Measurements from ENCODE around the gene CBX7. TPM values are rescaled to one million over a fixed set of nuclear protein-coding genes. Genes with fewer than 3 reads are reported as not detected.

The CBX7 gene
- total and polyA plus RNA-seq, 8 donors, result 17.2 to 44.0 (median 25.1) TPM

DNA sequence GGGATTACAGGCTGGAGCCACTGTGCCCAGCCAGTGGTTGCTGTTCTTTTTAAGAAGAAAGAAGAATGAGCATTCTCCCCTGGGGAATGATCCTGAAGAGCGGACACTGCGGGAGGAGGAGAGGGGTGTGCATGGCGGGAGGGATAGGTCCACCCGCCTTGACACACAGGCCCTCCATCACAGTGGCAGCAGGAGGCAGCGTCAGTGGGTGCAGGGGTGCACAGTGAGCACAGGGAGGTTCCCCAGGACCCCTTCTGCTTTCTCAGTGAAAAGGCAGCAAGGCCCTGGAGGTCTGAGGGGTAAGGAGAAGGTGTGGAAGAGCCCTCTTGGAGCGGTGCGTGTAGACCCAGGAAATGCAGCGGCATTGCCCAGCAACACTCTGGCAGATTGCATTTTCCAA is 28.9 kb upstream of the CBX7 start:
- H3K9me3 ChIP-seq, result no peaks in the 10 kb centered on the region
- ATAC-seq, result no peak
- no peaks in the 10 kb centered on the region for H3K27me3 ChIP-seq
- intact Hi-C loops (cut with DNase I), result no loop called here
- H3K36me3 ChIP-seq, result no peaks in the 10 kb centered on the region
- TF ChIP-seq, protein P1, sequence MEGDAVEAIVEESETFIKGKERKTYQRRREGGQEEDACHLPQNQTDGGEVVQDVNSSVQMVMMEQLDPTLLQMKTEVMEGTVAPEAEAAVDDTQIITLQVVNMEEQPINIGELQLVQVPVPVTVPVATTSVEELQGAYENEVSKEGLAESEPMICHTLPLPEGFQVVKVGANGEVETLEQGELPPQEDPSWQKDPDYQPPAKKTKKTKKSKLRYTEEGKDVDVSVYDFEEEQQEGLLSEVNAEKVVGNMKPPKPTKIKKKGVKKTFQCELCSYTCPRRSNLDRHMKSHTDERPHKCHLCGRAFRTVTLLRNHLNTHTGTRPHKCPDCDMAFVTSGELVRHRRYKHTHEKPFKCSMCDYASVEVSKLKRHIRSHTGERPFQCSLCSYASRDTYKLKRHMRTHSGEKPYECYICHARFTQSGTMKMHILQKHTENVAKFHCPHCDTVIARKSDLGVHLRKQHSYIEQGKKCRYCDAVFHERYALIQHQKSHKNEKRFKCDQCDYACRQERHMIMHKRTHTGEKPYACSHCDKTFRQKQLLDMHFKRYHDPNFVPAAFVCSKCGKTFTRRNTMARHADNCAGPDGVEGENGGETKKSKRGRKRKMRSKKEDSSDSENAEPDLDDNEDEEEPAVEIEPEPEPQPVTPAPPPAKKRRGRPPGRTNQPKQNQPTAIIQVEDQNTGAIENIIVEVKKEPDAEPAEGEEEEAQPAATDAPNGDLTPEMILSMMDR (IDR thresholded peaks at IDR 0.05), result no peak
- no peak overlapping the region for H3K4me3 ChIP-seq
- H3K27ac ChIP-seq, result no peak overlapping the region
- no peak for FAIRE-seq
- H3K4me1 ChIP-seq, result peaks cover 0 to 5% (median 0%) of the 10 kb centered on the region in 3 donors
- DNase-seq, result peak in 2 of 6 donors; percentile 1 to 30
- 94 to 98% methylated on average over 8 of the region's 8 CpGs for WGBS, 2 donors

GRCh38 chr22:39179841-39180335 is 27.4 kb upstream of the CBX7 start:
- 75 to 80% methylated on average over 21 of the region's 21 CpGs for WGBS, 2 donors
- peaks cover 0 to 8% (median 5%) of the 10 kb centered on the region in 3 donors for H3K4me1 ChIP-seq
- H3K36me3 ChIP-seq, result no peaks in the 10 kb centered on the region
- DNase-seq (peak in 1 of 6 donors; percentile 10), ATAC-seq (no peak), FAIRE-seq (no peak)
- TF ChIP-seq, protein P1 (IDR thresholded peaks at IDR 0.05), result no peak
- H3K9me3 ChIP-seq, result no peaks in the 10 kb centered on the region
- H3K4me3 ChIP-seq, result no peak overlapping the region
- no peaks in the 10 kb centered on the region for H3K27me3 ChIP-seq
- H3K27ac ChIP-seq, result no peak overlapping the region
- intact Hi-C loops (cut with DNase I), result loop anchor here (10.0 kb wide), 3 partner anchors 55 to 345 kb away; partner anchors contain the start of gene ATF4 (in 1 of the 3)

- DNase-seq (no peak), FAIRE-seq (no peak), ATAC-seq (no peak)
- intact Hi-C loops (cut with DNase I), result loop anchor here (10.0 kb wide), 3 partner anchors 55 to 345 kb away; partner anchors contain the start of gene ATF4 (in 1 of the 3)
- Histone ChIP-seq H3K36me3 (no peaks in the 10 kb centered on the region), H3K27me3 (no peaks in the 10 kb centered on the region), H3K4me1 (peaks cover 1 to 8% (median 2%) of the 10 kb centered on the region in 3 donors), H3K9me3 (no peaks in the 10 kb centered on the region), H3K4me3 (no peak overlapping the region), H3K27ac (no peak overlapping the region)
- WGBS, 2 donors, result 82 to 88% methylated on average over 6 of the region's 6 CpGs
- TF ChIP-seq, protein P1 (IDR thresholded peaks at IDR 0.05), result no peak
Observed at GRCh38 chr22:39179401-39179827, 26.9 kb upstream of the CBX7 start.

DNA sequence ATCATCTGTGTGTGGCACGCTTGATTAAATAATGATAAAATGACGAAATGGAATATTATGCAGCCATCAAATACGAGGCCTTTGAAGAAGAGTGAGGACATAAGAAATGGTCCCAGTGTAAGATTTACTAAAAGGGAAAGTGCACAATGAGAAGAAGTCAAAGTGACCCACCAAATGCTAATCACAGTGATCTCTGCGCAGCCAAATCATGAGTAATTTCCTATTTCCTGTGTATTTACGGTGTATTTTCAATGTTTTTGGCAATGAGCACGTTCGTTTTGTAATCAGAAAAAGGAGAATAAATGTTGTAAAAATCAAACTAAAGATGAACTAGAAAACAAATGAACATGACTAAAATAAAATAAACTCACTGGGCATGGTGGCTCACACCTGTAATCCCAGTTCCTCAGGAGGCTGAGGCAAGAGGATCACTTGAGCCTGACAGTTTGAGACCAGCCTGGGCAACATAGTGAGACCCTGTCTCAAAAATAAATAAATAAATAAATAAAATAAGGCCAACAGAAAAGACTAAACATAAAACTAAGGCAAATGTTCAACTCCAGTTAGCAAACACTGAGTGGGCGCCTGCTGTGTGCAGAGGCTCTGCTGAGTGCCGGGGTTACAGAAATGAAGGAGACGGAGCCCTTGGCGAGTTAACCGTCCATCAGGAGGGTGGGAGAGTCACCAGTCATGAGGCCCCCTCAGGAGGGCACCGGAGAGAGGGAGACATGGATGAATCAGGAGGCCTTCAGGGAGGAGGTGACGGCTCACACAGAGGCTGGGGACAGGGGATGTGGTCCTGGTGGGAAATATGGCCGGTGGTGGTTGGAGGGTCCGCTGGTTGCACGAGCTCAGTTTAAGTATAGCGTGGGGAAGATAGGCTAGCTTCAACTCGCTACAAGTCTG is 26.0 kb upstream of the CBX7 start:
- Histone ChIP-seq H3K4me1 (peaks cover 8 to 11% (median 10%) of the 10 kb centered on the region in 3 donors), H3K27me3 (no peaks in the 10 kb centered on the region), H3K36me3 (no peaks in the 10 kb centered on the region), H3K9me3 (no peaks in the 10 kb centered on the region), H3K27ac (no peak overlapping the region), H3K4me3 (no peak overlapping the region)
- WGBS, 2 donors, result 90 to 92% methylated on average over 19 of the region's 19 CpGs
- DNase-seq (peak in 1 of 6 donors; percentile 8), FAIRE-seq (no peak), ATAC-seq (no peak)
- TF ChIP-seq, protein P1 (IDR thresholded peaks at IDR 0.05), result no peak
- intact Hi-C loops (cut with DNase I), result loop anchor here (10.0 kb wide), 3 partner anchors 56 to 346 kb away; partner anchors contain the start of gene ATF4 (in 1 of the 3)
